Esophagus squamous epithelium (tissue), 5 donors: Measurements from ENCODE around the gene CD4. TPM values are rescaled to one million over a fixed set of nuclear protein-coding genes. Genes with fewer than 3 reads are reported as not detected.

Experiments
- DNase-seq: peaks from one replicate; lab custom pipeline; 2025; lab: John Stamatoyannopoulos, UW
- H3K27ac ChIP-seq, 4 donors: fragments of 200-600 bp; sonication (generic); one replicate each; pipeline ENCODE4 v1.5.1; 2016 to 2019; ENCODE audit warnings: mild to moderate bottlenecking in 1 of 4
- H3K27me3 ChIP-seq, 4 donors: fragments of 200-600 bp; sonication (generic); 1 replicate in 3 of 4; 2 replicates in 1 of 4; pipeline versions ENCODE4 v1.5.1 to v1.6.0; 2017 to 2021; ENCODE audit warnings: antibody characterized with exemption in 1 of 4
- H3K36me3 ChIP-seq, 3 donors: fragments of 200-600 bp; sonication (generic); one replicate each; pipeline ENCODE4 v1.5.1; 2016 to 2019
- H3K4me1 ChIP-seq, 3 donors: fragments of 200-600 bp; sonication (generic); one replicate each; pipeline ENCODE4 v1.5.1; 2017 to 2019
- H3K4me3 ChIP-seq, 4 donors: fragments of 200-600 bp; sonication (generic); 1 replicate in 3 of 4; 2 replicates in 1 of 4; pipeline ENCODE4 v1.5.1; 2016 to 2019; ENCODE audit warnings: mild to moderate bottlenecking in 2 of 4, moderate library complexity in 1 of 4
- H3K9me3 ChIP-seq, 3 donors: fragments of 200-600 bp; sonication (generic); one replicate each; pipeline ENCODE4 v1.5.1; 2016 to 2019
- POLR2A ChIP-seq, 4 donors: fragments of 450-650 bp; IDR thresholded peaks; one replicate each; pipeline ENCODE4 v1.6.1; 2017; ENCODE audit warnings: antibody characterized with exemption in 4 of 4, mild to moderate bottlenecking in 4 of 4, moderate library complexity in 3 of 4
- WGBS, 2 donors: methylation state at CpG; one replicate each; pipeline ENCODE4 v1.1.5; 2018; 5-methylcytosine and 5-hydroxymethylcytosine counted together
- intact Hi-C: fragments of 100-400 bp; cut with DNase I; formaldehyde crosslinking; loops from one replicate; pipeline ENCODE4 v1.15.0; 2022
- total RNA-seq, 4 donors: library from RNA; depleted of rRNA; stranded (reverse); fragments of >200 nt; gene quantifications; one replicate each; pipeline ENCODE4 v1.1.0, GENCODE V29; 2016
- TF ChIP-seq, protein P1 (sequence below), 6 experiments: fragments of 450-650 bp in 4 of 6; fragments of 200-600 bp in 2 of 6; sonication (generic) in 2 of 6; IDR thresholded peaks; one replicate each; pipeline ENCODE4 v1.5.1; 2016 to 2019; ENCODE audit warnings: antibody characterized with exemption in 6 of 6, mild to moderate bottlenecking in 4 of 6, moderate library complexity in 4 of 6
- donor health status: DM: yes; HTN: yes; CAD: no.

CD4 gene
- total RNA-seq, 4 donors from 2014 or later, result 1.2 to 11.8 (median 5.0) TPM

DNA sequence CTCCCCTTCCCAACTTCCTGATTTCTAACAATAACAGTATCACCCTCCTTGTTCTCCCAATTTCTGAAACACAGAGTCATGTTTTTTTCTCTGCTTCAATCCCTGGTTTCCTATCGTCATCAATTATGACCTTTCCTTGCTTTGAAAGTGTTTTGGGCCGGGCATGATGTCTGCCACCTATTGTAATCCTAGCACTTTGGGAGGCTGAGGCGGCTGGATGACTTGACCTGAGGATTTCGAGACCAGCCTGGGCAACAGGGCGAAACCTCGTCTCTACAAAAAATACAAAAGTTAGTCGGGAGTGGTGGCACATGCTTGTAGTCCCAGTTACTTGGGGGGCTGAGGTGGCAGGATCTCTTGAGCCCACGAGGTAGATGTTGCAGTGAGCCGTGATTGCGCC, 19.7 kb downstream of the CD4 start:
- H3K27ac ChIP-seq, result no peak overlapping the region
- DNase-seq, result no peak
- 75 to 78% methylated on average over 5 to 6 of the region's 10 CpGs for WGBS, 2 donors
- H3K36me3 ChIP-seq, result no peaks in the 10 kb centered on the region
- H3K4me1 ChIP-seq, result no peaks in the 10 kb centered on the region
- intact Hi-C loops, result no loop called here
- no peak overlapping the region for H3K4me3 ChIP-seq
- H3K9me3 ChIP-seq, result no peaks in the 10 kb centered on the region
- H3K27me3 ChIP-seq, result peaks cover 0 to 5% (median 0%) of the 10 kb centered on the region in 4 donors
- no peak for TF ChIP-seq POLR2A (IDR thresholded peaks at IDR 0.05)
- TF ChIP-seq, protein P1, sequence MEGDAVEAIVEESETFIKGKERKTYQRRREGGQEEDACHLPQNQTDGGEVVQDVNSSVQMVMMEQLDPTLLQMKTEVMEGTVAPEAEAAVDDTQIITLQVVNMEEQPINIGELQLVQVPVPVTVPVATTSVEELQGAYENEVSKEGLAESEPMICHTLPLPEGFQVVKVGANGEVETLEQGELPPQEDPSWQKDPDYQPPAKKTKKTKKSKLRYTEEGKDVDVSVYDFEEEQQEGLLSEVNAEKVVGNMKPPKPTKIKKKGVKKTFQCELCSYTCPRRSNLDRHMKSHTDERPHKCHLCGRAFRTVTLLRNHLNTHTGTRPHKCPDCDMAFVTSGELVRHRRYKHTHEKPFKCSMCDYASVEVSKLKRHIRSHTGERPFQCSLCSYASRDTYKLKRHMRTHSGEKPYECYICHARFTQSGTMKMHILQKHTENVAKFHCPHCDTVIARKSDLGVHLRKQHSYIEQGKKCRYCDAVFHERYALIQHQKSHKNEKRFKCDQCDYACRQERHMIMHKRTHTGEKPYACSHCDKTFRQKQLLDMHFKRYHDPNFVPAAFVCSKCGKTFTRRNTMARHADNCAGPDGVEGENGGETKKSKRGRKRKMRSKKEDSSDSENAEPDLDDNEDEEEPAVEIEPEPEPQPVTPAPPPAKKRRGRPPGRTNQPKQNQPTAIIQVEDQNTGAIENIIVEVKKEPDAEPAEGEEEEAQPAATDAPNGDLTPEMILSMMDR (IDR thresholded peaks at IDR 0.05), result no peak

DNA sequence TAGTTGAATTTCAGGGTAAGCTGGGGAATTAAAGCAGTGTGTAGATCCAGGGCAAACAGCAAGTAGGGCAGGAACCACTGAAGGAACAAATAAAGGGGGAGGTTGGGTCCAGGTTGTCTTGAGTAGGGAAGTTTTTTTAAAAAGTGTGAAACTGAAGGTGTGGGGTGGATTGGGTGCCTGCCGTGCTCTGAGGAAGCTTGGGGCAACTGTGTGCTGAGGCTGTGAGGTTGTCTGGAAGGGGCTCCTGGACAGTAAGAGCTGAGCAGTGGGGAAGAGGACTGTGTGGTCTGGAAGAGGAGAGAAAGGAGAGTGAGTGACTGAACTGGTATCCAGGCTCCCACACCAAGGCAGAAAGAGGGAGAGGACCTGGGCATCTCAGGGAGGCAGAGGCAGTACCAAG, 21.4 kb downstream of the CD4 start:
- WGBS, 2 donors, result 80 to 84% methylated on average over 1 of the region's 1 CpG
- Histone ChIP-seq H3K4me3 (no peak overlapping the region), H3K27ac (no peak overlapping the region), H3K36me3 (no peaks in the 10 kb centered on the region), H3K9me3 (no peaks in the 10 kb centered on the region), H3K27me3 (peaks cover 0 to 14% (median 0%) of the 10 kb centered on the region in 4 donors), H3K4me1 (no peaks in the 10 kb centered on the region)
- no peak for TF ChIP-seq POLR2A (IDR thresholded peaks at IDR 0.05)
- TF ChIP-seq, protein P1 (IDR thresholded peaks at IDR 0.05), result no peak
- intact Hi-C loops, result no loop called here
- DNase-seq, result no peak

DNA sequence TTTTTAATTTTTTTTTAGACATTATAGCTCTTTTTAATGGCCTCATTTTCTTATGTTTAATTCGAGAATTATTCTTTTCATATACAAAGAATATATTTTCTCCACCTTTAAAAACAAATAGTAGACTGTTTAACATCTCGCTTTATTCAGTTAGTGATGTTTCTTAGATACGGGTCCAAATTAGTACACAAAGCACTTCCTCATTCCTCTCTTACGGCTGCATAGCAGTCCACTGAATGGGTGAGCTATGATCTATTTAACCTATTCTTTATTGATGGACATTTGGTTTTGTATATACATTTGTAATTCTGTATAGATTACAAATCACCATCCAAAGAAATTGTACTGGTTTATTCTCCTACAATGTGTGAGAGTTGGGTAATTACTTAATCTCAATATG, 24.0 kb downstream of the CD4 start:
- whole genome bisulfite sequencing, 2 donors, result 42 to 43% methylated on average over 4 of the region's 4 CpGs

DNA sequence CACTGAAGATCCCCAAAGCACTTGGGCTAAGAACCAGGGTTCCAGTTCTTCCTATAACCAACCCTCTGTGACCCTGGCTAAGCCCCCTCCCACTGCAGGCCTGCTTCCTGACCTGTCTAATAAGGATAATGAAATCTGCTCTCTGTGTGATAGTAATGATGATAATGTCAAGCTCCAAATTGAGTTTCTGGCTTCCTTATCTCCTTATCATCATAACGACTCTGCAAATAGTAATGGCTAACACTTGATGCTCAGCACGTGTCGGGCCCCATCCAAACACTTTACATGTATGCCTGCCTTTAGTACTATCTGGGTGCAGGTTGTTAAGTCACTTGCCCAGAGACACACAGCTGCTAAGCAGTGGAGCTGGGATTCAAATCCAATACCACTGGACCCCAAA, 27.3 kb downstream of the CD4 start:
- 46 to 71% methylated on average over 3 of the region's 3 CpGs for WGBS, 2 donors
- peaks cover 0 to 9% (median 3%) of the 10 kb centered on the region in 3 donors for H3K4me1 ChIP-seq
- TF ChIP-seq, protein P1 (IDR thresholded peaks at IDR 0.05), result no peak
- TF ChIP-seq POLR2A (IDR thresholded peaks at IDR 0.05), result no peak
- H3K9me3 ChIP-seq, result no peaks in the 10 kb centered on the region
- H3K27me3 ChIP-seq, result peaks cover 0 to 31% (median 0%) of the 10 kb centered on the region in 4 donors
- intact Hi-C loops, result no loop called here
- no peak overlapping the region for H3K4me3 ChIP-seq
- H3K27ac ChIP-seq, result no peak overlapping the region
- DNase-seq, result no peak
- no peaks in the 10 kb centered on the region for H3K36me3 ChIP-seq

More for the DNA sequence above, 24.0 kb downstream of the CD4 start:
- H3K27ac ChIP-seq, result no peak overlapping the region
- no peaks in the 10 kb centered on the region for H3K4me1 ChIP-seq
- H3K27me3 ChIP-seq, result peaks cover 0 to 14% (median 0%) of the 10 kb centered on the region in 4 donors
- intact Hi-C loops, result no loop called here
- H3K9me3 ChIP-seq, result no peaks in the 10 kb centered on the region
- no peak for TF ChIP-seq POLR2A (IDR thresholded peaks at IDR 0.05)
- TF ChIP-seq, protein P1 (IDR thresholded peaks at IDR 0.05), result no peak
- no peaks in the 10 kb centered on the region for H3K36me3 ChIP-seq
- no peak overlapping the region for H3K4me3 ChIP-seq
- no peak for DNase-seq

DNA sequence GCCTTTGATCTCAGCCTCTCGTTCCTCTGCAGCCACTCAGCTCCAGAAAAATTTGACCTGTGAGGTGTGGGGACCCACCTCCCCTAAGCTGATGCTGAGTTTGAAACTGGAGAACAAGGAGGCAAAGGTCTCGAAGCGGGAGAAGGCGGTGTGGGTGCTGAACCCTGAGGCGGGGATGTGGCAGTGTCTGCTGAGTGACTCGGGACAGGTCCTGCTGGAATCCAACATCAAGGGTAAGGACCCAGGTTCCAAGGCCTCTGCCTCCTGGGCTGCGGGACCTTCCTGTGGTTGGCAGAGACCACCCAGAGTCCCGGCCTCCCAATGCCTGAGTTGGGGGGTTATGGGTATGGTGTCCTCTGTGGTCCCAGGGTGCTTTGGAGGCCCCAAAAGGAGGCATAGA, 27.8 kb downstream of the CD4 start:
- Histone ChIP-seq H3K4me1 (peaks cover 4 to 14% (median 7%) of the 10 kb centered on the region in 3 donors), H3K9me3 (no peaks in the 10 kb centered on the region), H3K36me3 (no peaks in the 10 kb centered on the region), H3K27me3 (peaks cover 0 to 36% (median 0%) of the 10 kb centered on the region in 4 donors), H3K27ac (no peak overlapping the region), H3K4me3 (no peak overlapping the region)
- TF ChIP-seq, protein P1 (IDR thresholded peaks at IDR 0.05), result no peak
- TF ChIP-seq POLR2A (IDR thresholded peaks at IDR 0.05), result no peak
- whole genome bisulfite sequencing, 2 donors, result 83 to 89% methylated on average over 3 to 7 of the region's 8 CpGs
- intact Hi-C loops, result no loop called here
- no peak for DNase-seq
